ENCODE results near the gene GALNT2. TPM values are rescaled to one million over a fixed set of nuclear protein-coding genes. Genes with fewer than 3 reads are reported as not detected.
A peak's percentile ranks its signal among the peaks of the same experiment; 100 is the strongest.

The GALNT2 gene
- 50.5 and 51.1 TPM in 2 replicates for total RNA-seq (2014; rRNA removed; shearing (Covaris generic))

GRCh38 chr1:230066466-230067404, at the start of gene GALNT2:
Gene GALNT2 (plus strand): TSS chr1:230067238. CDS start chr1:230067281, 43 bp downstream.
- Histone ChIP-seq H3K27ac (peak within 1 kb of the TSS; percentile 21), H3K27me3 (no peaks in the 10 kb centered on the region), H3K4me1 (no peaks in the 10 kb centered on the region), H3K4me3 (peak within 1 kb of the TSS; percentile 82), H3K36me3 (no peaks in the 10 kb centered on the region), H3K9me3 (replicated peaks) (0 out of 2 replicates have a peak, but pooled peaks cover 4% of the 10 kb centered on the region)
- DNase-seq, result peak; percentile 84 to 91

- Histone ChIP-seq H3K27me3 (no peaks in the 10 kb centered on the region), H3K4me3 (no peak overlapping the region), H3K4me1 (no peaks in the 10 kb centered on the region), H3K36me3 (no peaks in the 10 kb centered on the region), H3K9me3 (replicated peaks) (no peaks in the 10 kb centered on the region), H3K27ac (no peak overlapping the region)
- DNase-seq, result no peak
Measured at GRCh38 chr1:230020451-230020850, 46.6 kb upstream of the GALNT2 start.

GRCh38 chr1:230022666-230023380, 44.2 kb upstream of the GALNT2 start:
- no peaks in the 10 kb centered on the region for H3K4me1 ChIP-seq
- H3K4me3 ChIP-seq, result no peak overlapping the region
- no peaks in the 10 kb centered on the region for H3K36me3 ChIP-seq
- no peak overlapping the region for H3K27ac ChIP-seq
- no peaks in the 10 kb centered on the region for H3K27me3 ChIP-seq
- no peak for DNase-seq
- no peaks in the 10 kb centered on the region; the same call in 1 of the 2 replicates for H3K9me3 ChIP-seq (replicated peaks)

- H3K27me3 ChIP-seq, result no peaks in the 10 kb centered on the region
- no peaks in the 10 kb centered on the region; the same call in 1 of the 2 replicates for H3K9me3 ChIP-seq (replicated peaks)
- H3K36me3 ChIP-seq, result no peaks in the 10 kb centered on the region
- H3K4me3 ChIP-seq, result no peak overlapping the region
- no peaks in the 10 kb centered on the region for H3K4me1 ChIP-seq
- H3K27ac ChIP-seq, result no peak overlapping the region
- no peak for DNase-seq
Measured at GRCh38 chr1:230025686-230026085, 41.4 kb upstream of the GALNT2 start.

- Histone ChIP-seq H3K4me3 (no peak overlapping the region), H3K27me3 (no peaks in the 10 kb centered on the region), H3K27ac (no peak overlapping the region), H3K9me3 (replicated peaks) (no peaks in the 10 kb centered on the region; the same call in 1 of the 2 replicates), H3K36me3 (no peaks in the 10 kb centered on the region), H3K4me1 (no peaks in the 10 kb centered on the region)
- DNase-seq, result no peak
Measured at GRCh38 chr1:230026139-230026538, 40.9 kb upstream of the GALNT2 start.

- Histone ChIP-seq H3K36me3 (no peaks in the 10 kb centered on the region), H3K4me1 (no peaks in the 10 kb centered on the region)
- DNase-seq, result no peak
Measured at GRCh38 chr1:230026572-230026971, 40.5 kb upstream of the GALNT2 start.

GRCh38 chr1:230028602-230029223, 38.3 kb upstream of the GALNT2 start:
- H3K27me3 ChIP-seq, result no peaks in the 10 kb centered on the region
- no peaks in the 10 kb centered on the region; the same call in 1 of the 2 replicates for H3K9me3 ChIP-seq (replicated peaks)
- H3K36me3 ChIP-seq, result no peaks in the 10 kb centered on the region
- no peaks in the 10 kb centered on the region for H3K4me1 ChIP-seq
- no peak overlapping the region for H3K4me3 ChIP-seq
- H3K27ac ChIP-seq, result no peak overlapping the region
- no peak for DNase-seq

More at GRCh38 chr1:230026572-230026971, 40.5 kb upstream of the GALNT2 start:
- Histone ChIP-seq H3K27ac (no peak overlapping the region), H3K9me3 (replicated peaks) (no peaks in the 10 kb centered on the region; the same call in 1 of the 2 replicates), H3K4me3 (no peak overlapping the region), H3K27me3 (no peaks in the 10 kb centered on the region)

GRCh38 chr1:230029244-230029941, 37.6 kb upstream of the GALNT2 start:
- H3K9me3 ChIP-seq (replicated peaks), result no peaks in the 10 kb centered on the region; the same call in 1 of the 2 replicates
- no peaks in the 10 kb centered on the region for H3K4me1 ChIP-seq
- H3K27ac ChIP-seq, result no peak overlapping the region
- H3K36me3 ChIP-seq, result no peaks in the 10 kb centered on the region
- no peaks in the 10 kb centered on the region for H3K27me3 ChIP-seq
- H3K4me3 ChIP-seq, result no peak overlapping the region
- no peak for DNase-seq

- Histone ChIP-seq H3K27ac (no peak overlapping the region), H3K4me1 (no peaks in the 10 kb centered on the region), H3K4me3 (no peak overlapping the region), H3K27me3 (no peaks in the 10 kb centered on the region), H3K36me3 (no peaks in the 10 kb centered on the region), H3K9me3 (replicated peaks) (no peaks in the 10 kb centered on the region; the same call in 1 of the 2 replicates)
- no peak for DNase-seq
Measured at GRCh38 chr1:230030122-230030821, 36.8 kb upstream of the GALNT2 start.

- DNase-seq, result no peak
- Histone ChIP-seq H3K27ac (no peak overlapping the region), H3K4me3 (no peak overlapping the region), H3K36me3 (no peaks in the 10 kb centered on the region), H3K9me3 (replicated peaks) (no peaks in the 10 kb centered on the region), H3K27me3 (no peaks in the 10 kb centered on the region), H3K4me1 (no peaks in the 10 kb centered on the region)
Measured at GRCh38 chr1:230031131-230031530, 35.9 kb upstream of the GALNT2 start.

GRCh38 chr1:230032516-230033281, 34.3 kb upstream of the GALNT2 start:
- no peak for DNase-seq
- no peaks in the 10 kb centered on the region for H3K27me3 ChIP-seq

GRCh38 chr1:230037261-230037660, 29.8 kb upstream of the GALNT2 start:
- no peak for DNase-seq
- H3K4me1 ChIP-seq, result no peaks in the 10 kb centered on the region
- H3K9me3 ChIP-seq (replicated peaks), result no peaks in the 10 kb centered on the region
- no peaks in the 10 kb centered on the region for H3K36me3 ChIP-seq
- peaks cover 3% of the 10 kb centered on the region; the same call in 1 of the 2 replicates for H3K27me3 ChIP-seq
- H3K4me3 ChIP-seq, result no peak overlapping the region
- H3K27ac ChIP-seq, result no peak overlapping the region

More at GRCh38 chr1:230032516-230033281, 34.3 kb upstream of the GALNT2 start:
- Histone ChIP-seq H3K9me3 (replicated peaks) (no peaks in the 10 kb centered on the region), H3K4me3 (no peak overlapping the region), H3K4me1 (no peaks in the 10 kb centered on the region), H3K36me3 (no peaks in the 10 kb centered on the region), H3K27ac (no peak overlapping the region)

GRCh38 chr1:230040440-230040839, 26.6 kb upstream of the GALNT2 start:
- DNase-seq, result no peak
- Histone ChIP-seq H3K4me1 (no peaks in the 10 kb centered on the region), H3K36me3 (no peaks in the 10 kb centered on the region), H3K27ac (no peak overlapping the region), H3K9me3 (replicated peaks) (no peaks in the 10 kb centered on the region), H3K4me3 (no peak overlapping the region), H3K27me3 (peaks cover 3% of the 10 kb centered on the region; the same call in 1 of the 2 replicates)

All from SJCRH30 (cell line).